HL-60 (cell line): Measurements from ENCODE around the gene NARS2.

Source experiments
- TF ChIP-seq, protein P1 (sequence below): IDR thresholded peaks from one replicate; pipeline ENCODE4 v1.5.1; 2011; ENCODE audit warnings: low read length, control low read depth, inconsistent platforms; ENCODE audit not compliant: insufficient read depth
- TF ChIP-seq, protein P2 (sequence below): IDR thresholded peaks from 2 replicates; pipeline ENCODE4 v1.6.1; 2012; ENCODE audit warnings: low read depth; ENCODE audit not compliant: insufficient replicate concordance

DNA sequence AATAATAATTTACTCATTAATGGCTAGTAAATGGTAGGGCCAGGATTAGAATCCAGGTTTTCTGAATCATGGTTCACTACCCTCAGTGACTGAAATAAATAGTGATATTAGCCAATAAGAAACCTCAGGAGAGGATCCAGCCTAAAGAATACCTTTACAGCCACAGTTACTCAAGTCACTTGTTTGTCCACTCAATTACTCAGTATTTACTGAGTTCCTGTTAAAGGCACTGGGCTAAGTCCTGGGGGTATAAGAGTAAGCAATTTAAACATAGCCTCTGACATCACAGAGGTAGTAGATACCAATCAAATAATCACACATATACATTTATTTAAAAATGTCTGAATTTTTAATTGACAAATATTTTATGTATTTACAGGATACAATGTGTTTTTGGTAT lies 100.2 kb downstream of the NARS2 start:
- TF ChIP-seq, protein P1, sequence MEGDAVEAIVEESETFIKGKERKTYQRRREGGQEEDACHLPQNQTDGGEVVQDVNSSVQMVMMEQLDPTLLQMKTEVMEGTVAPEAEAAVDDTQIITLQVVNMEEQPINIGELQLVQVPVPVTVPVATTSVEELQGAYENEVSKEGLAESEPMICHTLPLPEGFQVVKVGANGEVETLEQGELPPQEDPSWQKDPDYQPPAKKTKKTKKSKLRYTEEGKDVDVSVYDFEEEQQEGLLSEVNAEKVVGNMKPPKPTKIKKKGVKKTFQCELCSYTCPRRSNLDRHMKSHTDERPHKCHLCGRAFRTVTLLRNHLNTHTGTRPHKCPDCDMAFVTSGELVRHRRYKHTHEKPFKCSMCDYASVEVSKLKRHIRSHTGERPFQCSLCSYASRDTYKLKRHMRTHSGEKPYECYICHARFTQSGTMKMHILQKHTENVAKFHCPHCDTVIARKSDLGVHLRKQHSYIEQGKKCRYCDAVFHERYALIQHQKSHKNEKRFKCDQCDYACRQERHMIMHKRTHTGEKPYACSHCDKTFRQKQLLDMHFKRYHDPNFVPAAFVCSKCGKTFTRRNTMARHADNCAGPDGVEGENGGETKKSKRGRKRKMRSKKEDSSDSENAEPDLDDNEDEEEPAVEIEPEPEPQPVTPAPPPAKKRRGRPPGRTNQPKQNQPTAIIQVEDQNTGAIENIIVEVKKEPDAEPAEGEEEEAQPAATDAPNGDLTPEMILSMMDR: no peak
- TF ChIP-seq, protein P2, sequence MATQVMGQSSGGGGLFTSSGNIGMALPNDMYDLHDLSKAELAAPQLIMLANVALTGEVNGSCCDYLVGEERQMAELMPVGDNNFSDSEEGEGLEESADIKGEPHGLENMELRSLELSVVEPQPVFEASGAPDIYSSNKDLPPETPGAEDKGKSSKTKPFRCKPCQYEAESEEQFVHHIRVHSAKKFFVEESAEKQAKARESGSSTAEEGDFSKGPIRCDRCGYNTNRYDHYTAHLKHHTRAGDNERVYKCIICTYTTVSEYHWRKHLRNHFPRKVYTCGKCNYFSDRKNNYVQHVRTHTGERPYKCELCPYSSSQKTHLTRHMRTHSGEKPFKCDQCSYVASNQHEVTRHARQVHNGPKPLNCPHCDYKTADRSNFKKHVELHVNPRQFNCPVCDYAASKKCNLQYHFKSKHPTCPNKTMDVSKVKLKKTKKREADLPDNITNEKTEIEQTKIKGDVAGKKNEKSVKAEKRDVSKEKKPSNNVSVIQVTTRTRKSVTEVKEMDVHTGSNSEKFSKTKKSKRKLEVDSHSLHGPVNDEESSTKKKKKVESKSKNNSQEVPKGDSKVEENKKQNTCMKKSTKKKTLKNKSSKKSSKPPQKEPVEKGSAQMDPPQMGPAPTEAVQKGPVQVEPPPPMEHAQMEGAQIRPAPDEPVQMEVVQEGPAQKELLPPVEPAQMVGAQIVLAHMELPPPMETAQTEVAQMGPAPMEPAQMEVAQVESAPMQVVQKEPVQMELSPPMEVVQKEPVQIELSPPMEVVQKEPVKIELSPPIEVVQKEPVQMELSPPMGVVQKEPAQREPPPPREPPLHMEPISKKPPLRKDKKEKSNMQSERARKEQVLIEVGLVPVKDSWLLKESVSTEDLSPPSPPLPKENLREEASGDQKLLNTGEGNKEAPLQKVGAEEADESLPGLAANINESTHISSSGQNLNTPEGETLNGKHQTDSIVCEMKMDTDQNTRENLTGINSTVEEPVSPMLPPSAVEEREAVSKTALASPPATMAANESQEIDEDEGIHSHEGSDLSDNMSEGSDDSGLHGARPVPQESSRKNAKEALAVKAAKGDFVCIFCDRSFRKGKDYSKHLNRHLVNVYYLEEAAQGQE: no peak
